ENCODE measurements around the gene CCDC80. TPM values are rescaled to one million over a fixed set of nuclear protein-coding genes. Genes with fewer than 3 reads are reported as not detected.

CCDC80 gene
- total and polyA plus RNA-seq, 3 experiments from 2014 or later = 0.02 TPM; not detected in 2

DNA sequence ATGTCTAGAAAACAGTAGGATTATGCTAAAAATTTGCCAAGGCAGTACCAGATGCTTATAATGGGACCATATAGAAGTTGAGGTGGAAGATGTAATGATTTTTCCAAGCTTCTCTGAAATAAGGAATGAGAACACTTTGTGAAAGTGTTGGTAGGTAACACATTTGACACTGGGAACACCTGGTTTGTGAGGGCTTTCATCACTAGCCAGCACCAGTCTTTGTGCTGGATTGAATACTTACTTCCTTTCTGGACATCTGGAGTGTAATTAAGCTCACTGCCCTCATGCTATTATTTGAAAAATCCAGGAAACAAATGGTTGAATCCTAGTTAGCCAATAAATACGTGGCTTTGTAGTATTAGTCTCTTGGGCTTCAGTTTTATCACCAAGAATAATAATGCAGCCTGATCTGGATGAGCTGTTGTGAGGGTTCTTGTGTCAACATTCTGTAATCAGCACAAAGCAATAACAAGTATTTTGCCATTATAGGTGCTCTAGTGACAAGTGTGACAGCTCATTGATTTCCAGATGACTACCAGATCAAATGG lies 12.9 kb downstream of the CCDC80 start:
- no peaks in the 10 kb centered on the region for H3K36me3 Mint-ChIP-seq
- H3K27me3 Mint-ChIP-seq = no peaks in the 10 kb centered on the region
- no peak overlapping the region for H3K4me3 ChIP-seq (ENCODE audit: low read length)
- no peaks in the 10 kb centered on the region for H3K4me1 ChIP-seq (ENCODE audit: insufficient read depth, low read length)
- H3K27ac Mint-ChIP-seq = no peak overlapping the region
- no peak overlapping the region for H3K4me3 Mint-ChIP-seq
- no peaks in the 10 kb centered on the region for H3K9me3 ChIP-seq (ENCODE audit: low read length)
- H3K36me3 ChIP-seq (ENCODE audit: insufficient read depth, low read length) = no peaks in the 10 kb centered on the region
- ChIA-PET CTCF (interaction anchor here (1.3 to 1.5 kb wide), 2 partner anchors 10 to 14 kb away, joined by 4 to 5 read pairs; no protein-coding TSS in a partner anchor), POLR2A (no interaction called here)
- no peaks in the 10 kb centered on the region for H3K4me1 Mint-ChIP-seq
- H3K9me3 Mint-ChIP-seq = no peaks in the 10 kb centered on the region
- H3K27me3 ChIP-seq (ENCODE audit: insufficient read depth, low read length, poor library complexity, severe bottlenecking) = no peaks in the 10 kb centered on the region
- DNase-seq = no peak
- no peak overlapping the region for H3K27ac ChIP-seq (ENCODE audit: low read depth, low read length)

DNA sequence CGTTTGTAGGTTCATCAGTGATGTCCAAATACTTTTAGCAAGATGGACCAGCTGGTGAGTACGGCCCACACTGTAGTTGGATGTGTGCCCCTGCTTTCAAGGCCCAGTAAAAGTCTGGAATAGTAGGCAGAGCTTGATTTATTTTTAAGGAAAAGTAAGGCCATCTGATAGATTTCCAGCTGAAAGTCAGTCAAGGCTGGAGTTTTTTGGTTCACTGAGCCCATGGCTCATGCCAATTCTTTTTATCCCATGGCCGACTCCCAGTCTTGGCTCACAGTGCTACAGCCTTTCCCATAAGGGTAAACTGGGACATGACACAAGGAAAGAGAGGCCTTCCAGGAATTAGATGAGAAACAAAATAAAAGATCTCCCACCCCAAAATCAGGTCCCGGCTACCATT lies 13.5 kb downstream of the CCDC80 start:
- no peaks in the 10 kb centered on the region for H3K9me3 ChIP-seq (ENCODE audit: low read length)
- POLR2A ChIA-PET = no interaction called here
- no peaks in the 10 kb centered on the region for H3K36me3 ChIP-seq (ENCODE audit: insufficient read depth, low read length)
- H3K27ac Mint-ChIP-seq = no peak overlapping the region
- no peak overlapping the region for H3K4me3 ChIP-seq (ENCODE audit: low read length)
- H3K4me3 Mint-ChIP-seq = no peak overlapping the region
- H3K27me3 ChIP-seq (ENCODE audit: insufficient read depth, low read length, poor library complexity, severe bottlenecking) = no peaks in the 10 kb centered on the region
- H3K27ac ChIP-seq (ENCODE audit: low read depth, low read length) = no peak overlapping the region
- CTCF ChIA-PET = no interaction called here
- no peaks in the 10 kb centered on the region for H3K27me3 Mint-ChIP-seq
- no peak for DNase-seq
- H3K4me1 ChIP-seq (ENCODE audit: insufficient read depth, low read length) = no peaks in the 10 kb centered on the region
- H3K9me3 Mint-ChIP-seq = no peaks in the 10 kb centered on the region
- no peaks in the 10 kb centered on the region for H3K4me1 Mint-ChIP-seq
- no peaks in the 10 kb centered on the region for H3K36me3 Mint-ChIP-seq

DNA sequence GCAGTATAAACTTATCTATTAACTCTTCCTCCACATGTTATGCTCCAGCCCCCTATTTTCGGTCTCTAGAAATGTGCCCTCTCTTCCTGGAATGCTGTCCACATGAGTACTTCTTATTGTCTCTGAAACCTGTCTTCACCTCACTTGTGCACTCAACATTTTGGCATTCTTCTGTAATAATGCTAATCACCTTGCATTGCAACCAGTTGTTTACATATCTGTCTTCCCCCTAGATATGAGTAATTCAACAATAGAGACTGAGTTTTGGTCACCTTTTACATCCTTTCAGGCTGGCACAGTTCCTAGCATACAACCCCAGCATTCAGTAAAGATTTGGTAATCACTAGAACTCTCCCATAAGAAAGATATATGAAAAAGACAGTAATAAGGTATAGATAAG lies 17.2 kb downstream of the CCDC80 start:
- H3K27me3 ChIP-seq (ENCODE audit: insufficient read depth, low read length, poor library complexity, severe bottlenecking) = no peaks in the 10 kb centered on the region
- no peak overlapping the region for H3K27ac Mint-ChIP-seq
- POLR2A ChIA-PET = no interaction called here
- no peaks in the 10 kb centered on the region for H3K4me1 Mint-ChIP-seq
- no peak overlapping the region for H3K4me3 ChIP-seq (ENCODE audit: low read length)
- no peak overlapping the region for H3K27ac ChIP-seq (ENCODE audit: low read depth, low read length)
- no peak for DNase-seq
- H3K27me3 Mint-ChIP-seq = peaks cover 3% of the 10 kb centered on the region in 2 donors
- no peaks in the 10 kb centered on the region for H3K4me1 ChIP-seq (ENCODE audit: insufficient read depth, low read length)
- H3K36me3 ChIP-seq (ENCODE audit: insufficient read depth, low read length) = no peaks in the 10 kb centered on the region
- CTCF ChIA-PET = no interaction called here
- H3K9me3 Mint-ChIP-seq = no peaks in the 10 kb centered on the region
- H3K9me3 ChIP-seq (ENCODE audit: low read length) = no peaks in the 10 kb centered on the region
- H3K36me3 Mint-ChIP-seq = no peaks in the 10 kb centered on the region
- no peak overlapping the region for H3K4me3 Mint-ChIP-seq

DNA sequence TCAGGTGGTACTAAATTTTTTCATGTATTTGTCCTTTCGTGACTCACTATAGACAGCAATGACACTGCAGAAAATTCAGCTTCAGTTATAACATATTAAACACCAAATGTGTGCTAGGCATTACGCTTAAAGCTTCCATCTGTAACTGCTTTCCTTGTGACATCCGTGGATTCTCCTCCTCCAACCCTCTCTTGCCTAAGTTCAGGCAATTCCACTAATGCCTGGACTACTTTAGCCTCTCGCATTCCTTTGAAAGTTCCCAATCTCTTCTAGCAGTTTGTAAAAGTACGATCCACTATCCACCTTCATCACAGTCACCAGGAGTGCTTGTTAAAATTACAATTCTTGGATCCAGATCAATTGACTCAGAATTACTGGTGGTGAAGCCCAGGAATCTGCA lies 17.7 kb downstream of the CCDC80 start:
- Mint-ChIP-seq H3K36me3 (no peaks in the 10 kb centered on the region), H3K4me1 (no peaks in the 10 kb centered on the region), H3K4me3 (no peak overlapping the region), H3K27ac (no peak overlapping the region), H3K9me3 (no peaks in the 10 kb centered on the region), H3K27me3 (peaks cover 3% of the 10 kb centered on the region in 2 donors)
- H3K27ac ChIP-seq (ENCODE audit: low read depth, low read length) = no peak overlapping the region
- H3K4me3 ChIP-seq (ENCODE audit: low read length) = no peak overlapping the region
- H3K27me3 ChIP-seq (ENCODE audit: insufficient read depth, low read length, poor library complexity, severe bottlenecking) = no peaks in the 10 kb centered on the region
- no peaks in the 10 kb centered on the region for H3K9me3 ChIP-seq (ENCODE audit: low read length)
- H3K4me1 ChIP-seq (ENCODE audit: insufficient read depth, low read length) = no peaks in the 10 kb centered on the region
- no peaks in the 10 kb centered on the region for H3K36me3 ChIP-seq (ENCODE audit: insufficient read depth, low read length)
- ChIA-PET CTCF (no interaction called here), POLR2A (no interaction called here)
- no peak for DNase-seq

DNA sequence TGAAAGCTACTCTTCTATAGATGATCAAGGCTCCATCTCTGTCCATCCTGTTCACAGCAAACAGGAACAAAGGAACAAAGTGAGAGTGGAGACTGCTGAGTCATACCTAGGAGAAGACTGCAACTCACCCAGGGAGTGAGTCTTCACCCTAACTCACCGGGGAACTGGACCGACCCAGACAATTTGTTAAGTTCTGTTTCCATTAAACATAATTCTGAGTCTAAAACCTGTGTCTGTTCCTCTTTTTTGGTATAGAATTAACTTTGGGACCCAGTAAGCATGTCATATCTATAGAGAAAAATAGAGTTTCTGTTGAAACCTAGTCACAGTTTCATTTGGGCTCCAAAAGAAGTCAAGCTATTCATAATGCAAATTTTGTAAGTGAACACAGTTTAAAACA lies 21.6 kb downstream of the CCDC80 start:
- Mint-ChIP-seq H3K27me3 (peaks cover 3% of the 10 kb centered on the region in 2 donors), H3K9me3 (no peaks in the 10 kb centered on the region), H3K36me3 (no peaks in the 10 kb centered on the region), H3K4me3 (no peak overlapping the region), H3K4me1 (no peaks in the 10 kb centered on the region), H3K27ac (no peak overlapping the region)
- Histone ChIP-seq H3K27ac (ENCODE audit: low read depth, low read length) (no peak overlapping the region), H3K27me3 (ENCODE audit: insufficient read depth, low read length, poor library complexity, severe bottlenecking) (no peaks in the 10 kb centered on the region), H3K36me3 (ENCODE audit: insufficient read depth, low read length) (no peaks in the 10 kb centered on the region), H3K4me1 (ENCODE audit: insufficient read depth, low read length) (no peaks in the 10 kb centered on the region), H3K4me3 (ENCODE audit: low read length) (no peak overlapping the region), H3K9me3 (ENCODE audit: low read length) (no peaks in the 10 kb centered on the region)
- ChIA-PET CTCF (no interaction called here), POLR2A (no interaction called here)
- DNase-seq = no peak

DNA sequence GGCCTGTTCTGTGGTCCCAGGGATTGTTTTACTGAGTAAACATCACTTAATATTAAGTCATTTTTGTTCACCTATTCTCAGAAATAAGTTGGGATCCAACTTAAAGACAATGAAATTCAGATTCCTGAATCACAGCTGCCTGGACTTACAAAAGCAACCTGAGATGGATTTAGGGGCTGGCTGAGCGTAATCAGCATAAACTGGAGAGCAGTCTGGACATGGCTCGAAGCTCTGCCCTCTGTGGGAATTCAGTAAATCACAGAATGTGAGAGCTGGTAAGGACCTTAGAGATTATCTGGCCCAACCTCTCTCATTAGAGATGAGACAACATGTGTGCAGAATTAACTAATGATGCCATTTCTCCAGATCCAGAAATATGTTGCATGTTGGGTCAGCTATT lies 23.7 kb downstream of the CCDC80 start:
- Mint-ChIP-seq H3K4me3 (no peak overlapping the region), H3K27ac (no peak overlapping the region), H3K4me1 (no peaks in the 10 kb centered on the region), H3K9me3 (no peaks in the 10 kb centered on the region), H3K27me3 (peaks cover 3 to 6% of the 10 kb centered on the region in 2 donors), H3K36me3 (peaks cover 0 to 2% (median 0%) of the 10 kb centered on the region in 3 donors)
- Histone ChIP-seq H3K27ac (ENCODE audit: low read depth, low read length) (no peak overlapping the region), H3K4me1 (ENCODE audit: insufficient read depth, low read length) (no peaks in the 10 kb centered on the region), H3K9me3 (ENCODE audit: low read length) (no peaks in the 10 kb centered on the region), H3K36me3 (ENCODE audit: insufficient read depth, low read length) (no peaks in the 10 kb centered on the region), H3K4me3 (ENCODE audit: low read length) (no peak overlapping the region), H3K27me3 (ENCODE audit: insufficient read depth, low read length, poor library complexity, severe bottlenecking) (no peaks in the 10 kb centered on the region)
- ChIA-PET CTCF (no interaction called here), POLR2A (no interaction called here)
- DNase-seq = no peak

DNA sequence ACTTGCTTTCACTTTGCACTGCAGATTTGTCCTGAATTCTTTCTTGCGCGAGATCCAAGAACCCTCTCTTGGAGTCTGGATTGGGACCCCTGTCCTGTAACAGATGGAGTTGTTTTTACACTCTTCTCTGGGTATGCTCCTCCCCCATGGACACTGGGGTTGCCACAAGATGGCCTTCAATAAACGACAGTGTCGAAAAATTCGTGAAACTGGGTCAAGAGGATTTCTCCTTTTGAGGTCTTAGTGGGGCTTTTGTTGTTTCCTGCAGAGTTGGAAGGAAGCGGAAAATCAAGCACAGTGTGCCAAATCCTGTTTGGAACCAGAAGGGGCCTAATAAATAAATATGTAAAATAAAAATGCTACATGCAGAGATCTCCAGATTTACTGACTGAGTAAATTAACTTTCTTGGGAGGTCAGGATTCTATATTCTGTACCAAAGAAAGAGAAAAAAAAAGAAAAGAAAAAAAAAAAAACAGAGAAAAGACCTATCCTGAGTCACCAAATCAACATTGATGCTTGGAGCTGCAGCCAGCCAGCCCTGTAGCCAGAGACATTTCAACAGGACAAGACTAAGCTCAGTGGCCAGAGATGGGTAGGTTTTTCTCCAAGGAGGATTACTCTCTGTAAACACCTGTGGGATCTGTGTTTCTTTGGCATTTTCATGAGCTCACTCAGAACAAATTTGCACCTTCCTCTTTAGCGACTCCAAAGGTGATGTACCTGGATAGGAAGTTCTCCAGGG lies 24.8 kb downstream of the CCDC80 start:
- no peaks in the 10 kb centered on the region for H3K9me3 Mint-ChIP-seq

DNA sequence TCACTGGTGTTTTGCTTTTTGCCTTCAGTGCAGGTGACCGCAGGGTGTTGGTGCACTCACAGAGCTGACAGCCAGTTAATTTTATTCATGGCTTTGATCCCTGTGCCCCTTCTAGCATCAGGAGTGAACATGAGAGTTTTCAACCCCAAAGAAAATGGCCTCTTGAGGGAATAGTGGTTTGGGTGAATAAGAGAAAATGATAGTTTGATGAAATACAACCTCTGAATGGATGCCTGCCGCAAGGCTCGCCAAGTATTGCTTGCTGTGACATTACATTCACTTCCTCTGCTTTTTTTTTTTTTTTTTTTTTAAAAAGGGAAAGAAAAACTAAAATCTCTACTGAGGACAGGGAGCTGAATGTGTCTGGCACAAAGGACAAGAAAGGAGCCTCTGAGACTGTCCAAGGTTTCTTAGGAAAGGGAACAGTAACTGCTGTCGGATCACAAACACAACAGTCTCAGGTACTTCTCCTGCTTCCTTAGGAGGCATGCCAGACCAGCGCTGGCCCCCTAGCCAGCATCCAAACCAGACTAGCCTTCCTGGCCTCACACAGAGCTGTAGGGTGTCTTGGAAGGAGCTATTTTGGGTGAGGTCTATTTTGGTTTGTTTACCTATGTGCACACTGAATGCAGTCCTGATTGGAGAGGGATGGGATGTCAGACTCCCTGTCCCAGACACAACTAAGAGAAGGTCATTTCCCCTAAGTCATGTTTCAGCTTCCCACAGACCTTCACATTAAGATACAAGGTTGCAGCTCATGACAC lies 29.0 kb downstream of the CCDC80 start:
- Mint-ChIP-seq H3K27me3 (peaks cover 4 to 6% of the 10 kb centered on the region in 2 donors), H3K4me3 (no peak overlapping the region), H3K27ac (no peak overlapping the region), H3K36me3 (peaks cover 0 to 2% (median 0%) of the 10 kb centered on the region in 3 donors), H3K9me3 (no peaks in the 10 kb centered on the region), H3K4me1 (no peaks in the 10 kb centered on the region)
- H3K4me3 ChIP-seq (ENCODE audit: low read length) = no peak overlapping the region
- no peaks in the 10 kb centered on the region for H3K4me1 ChIP-seq (ENCODE audit: insufficient read depth, low read length)
- ChIA-PET CTCF (no interaction called here), POLR2A (interaction anchor here (0.7 kb wide), 1 partner anchor 469 kb away, joined by 7 read pairs; no protein-coding TSS in a partner anchor)
- no peaks in the 10 kb centered on the region for H3K36me3 ChIP-seq (ENCODE audit: insufficient read depth, low read length)
- no peak overlapping the region for H3K27ac ChIP-seq (ENCODE audit: low read depth, low read length)
- no peak for DNase-seq
- no peaks in the 10 kb centered on the region for H3K27me3 ChIP-seq (ENCODE audit: insufficient read depth, low read length, poor library complexity, severe bottlenecking)
- H3K9me3 ChIP-seq (ENCODE audit: low read length) = no peaks in the 10 kb centered on the region

More for the DNA sequence above, 24.8 kb downstream of the CCDC80 start:
- Histone ChIP-seq H3K9me3 (ENCODE audit: low read length) (no peaks in the 10 kb centered on the region), H3K4me3 (ENCODE audit: low read length) (no peak overlapping the region), H3K27ac (ENCODE audit: low read depth, low read length) (no peak overlapping the region), H3K36me3 (ENCODE audit: insufficient read depth, low read length) (no peaks in the 10 kb centered on the region), H3K4me1 (ENCODE audit: insufficient read depth, low read length) (no peaks in the 10 kb centered on the region), H3K27me3 (ENCODE audit: insufficient read depth, low read length, poor library complexity, severe bottlenecking) (no peaks in the 10 kb centered on the region)
- Mint-ChIP-seq H3K27me3 (peaks cover 2 to 5% of the 10 kb centered on the region in 2 donors), H3K4me1 (no peaks in the 10 kb centered on the region), H3K27ac (no peak overlapping the region), H3K36me3 (peaks cover 0 to 2% (median 0%) of the 10 kb centered on the region in 3 donors), H3K4me3 (peak overlapping the region in 1 of 7 donors; percentile 62)
- ChIA-PET CTCF (no interaction called here), POLR2A (no interaction called here)
- DNase-seq = no peak
